ENCODE data around the gene SORCS2.

The SORCS2 gene

GRCh38 chr4:7513671-7514070 is 321.3 kb downstream of the SORCS2 start:
- H4K20me1 ChIP-seq (ENCODE audit: insufficient read depth, low read length), result no peaks in the 10 kb centered on the region
- no peaks in the 10 kb centered on the region for H3K27me3 ChIP-seq (ENCODE audit: insufficient read depth, low read length)
- no peaks in the 10 kb centered on the region for H3K9me2 ChIP-seq (ENCODE audit: low read depth, low read length)
- H2AFZ ChIP-seq (ENCODE audit: low read length), result no peak overlapping the region
- H3K4me3 ChIP-seq (ENCODE audit: low read depth, low read length, poor library complexity, severe bottlenecking), result no peak overlapping the region
- no peaks in the 10 kb centered on the region for H3K4me1 ChIP-seq (ENCODE audit: insufficient read depth, low read length, severe bottlenecking)
- no peaks in the 10 kb centered on the region for H3K9me3 ChIP-seq (ENCODE audit: low read length)
- no peak overlapping the region for H3K9ac ChIP-seq (ENCODE audit: low read length)
- no peak for TF ChIP-seq EZH2 (IDR thresholded peaks at IDR 0.05; ENCODE audit: borderline replicate concordance, low read length)
- TF ChIP-seq, protein P1, sequence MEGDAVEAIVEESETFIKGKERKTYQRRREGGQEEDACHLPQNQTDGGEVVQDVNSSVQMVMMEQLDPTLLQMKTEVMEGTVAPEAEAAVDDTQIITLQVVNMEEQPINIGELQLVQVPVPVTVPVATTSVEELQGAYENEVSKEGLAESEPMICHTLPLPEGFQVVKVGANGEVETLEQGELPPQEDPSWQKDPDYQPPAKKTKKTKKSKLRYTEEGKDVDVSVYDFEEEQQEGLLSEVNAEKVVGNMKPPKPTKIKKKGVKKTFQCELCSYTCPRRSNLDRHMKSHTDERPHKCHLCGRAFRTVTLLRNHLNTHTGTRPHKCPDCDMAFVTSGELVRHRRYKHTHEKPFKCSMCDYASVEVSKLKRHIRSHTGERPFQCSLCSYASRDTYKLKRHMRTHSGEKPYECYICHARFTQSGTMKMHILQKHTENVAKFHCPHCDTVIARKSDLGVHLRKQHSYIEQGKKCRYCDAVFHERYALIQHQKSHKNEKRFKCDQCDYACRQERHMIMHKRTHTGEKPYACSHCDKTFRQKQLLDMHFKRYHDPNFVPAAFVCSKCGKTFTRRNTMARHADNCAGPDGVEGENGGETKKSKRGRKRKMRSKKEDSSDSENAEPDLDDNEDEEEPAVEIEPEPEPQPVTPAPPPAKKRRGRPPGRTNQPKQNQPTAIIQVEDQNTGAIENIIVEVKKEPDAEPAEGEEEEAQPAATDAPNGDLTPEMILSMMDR (IDR thresholded peaks at IDR 0.05; ENCODE audit: low read length), result no peak
- no peak overlapping the region for H3K27ac ChIP-seq (ENCODE audit: low read depth, low read length, poor library complexity, severe bottlenecking)
- no peaks in the 10 kb centered on the region for H3F3A ChIP-seq (ENCODE audit: insufficient read depth, low read length)
- H3K4me2 ChIP-seq (ENCODE audit: low read length), result no peak overlapping the region
- no peaks in the 10 kb centered on the region for H3K36me3 ChIP-seq (ENCODE audit: insufficient read depth, low read length)
- H3K79me2 ChIP-seq (ENCODE audit: insufficient read depth, low read length), result no peaks in the 10 kb centered on the region

DNA sequence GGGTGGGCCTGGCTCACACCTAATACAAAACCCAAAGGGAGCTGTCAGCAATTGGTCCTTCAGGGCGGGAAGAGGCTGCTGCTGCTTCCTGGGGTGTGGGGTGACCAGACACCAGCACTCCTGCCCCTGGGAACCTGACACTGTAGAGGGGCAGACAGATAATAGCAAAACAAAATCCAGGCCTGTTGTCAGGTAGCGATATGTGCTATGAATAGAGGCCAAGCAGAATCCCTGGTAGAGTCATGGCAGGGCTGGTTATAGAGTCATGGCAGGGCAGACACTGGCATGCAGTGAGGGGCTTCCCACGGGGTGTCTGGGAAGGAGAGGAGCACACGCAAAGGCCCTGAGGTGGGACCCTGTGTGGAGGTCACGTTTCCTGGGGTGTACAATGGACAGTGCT is 321.9 kb downstream of the SORCS2 start:
- H3K4me2 ChIP-seq (ENCODE audit: low read length), result no peak overlapping the region
- TF ChIP-seq, protein P1 (IDR thresholded peaks at IDR 0.05; ENCODE audit: low read length), result no peak
- TF ChIP-seq EZH2 (IDR thresholded peaks at IDR 0.05; ENCODE audit: borderline replicate concordance, low read length), result no peak

GRCh38 chr4:7514789-7515188 is 322.5 kb downstream of the SORCS2 start:
- Histone ChIP-seq H3K9me2 (ENCODE audit: low read depth, low read length) (no peaks in the 10 kb centered on the region), H2AFZ (ENCODE audit: low read length) (no peak overlapping the region), H3K4me3 (ENCODE audit: low read depth, low read length, poor library complexity, severe bottlenecking) (no peak overlapping the region), H3F3A (ENCODE audit: insufficient read depth, low read length) (no peaks in the 10 kb centered on the region), H3K79me2 (ENCODE audit: insufficient read depth, low read length) (no peaks in the 10 kb centered on the region), H3K36me3 (ENCODE audit: insufficient read depth, low read length) (no peaks in the 10 kb centered on the region), H3K9me3 (ENCODE audit: low read length) (no peaks in the 10 kb centered on the region), H4K20me1 (ENCODE audit: insufficient read depth, low read length) (no peaks in the 10 kb centered on the region), H3K9ac (ENCODE audit: low read length) (no peak overlapping the region), H3K27me3 (ENCODE audit: insufficient read depth, low read length) (no peaks in the 10 kb centered on the region), H3K4me2 (ENCODE audit: low read length) (no peak overlapping the region), H3K27ac (ENCODE audit: low read depth, low read length, poor library complexity, severe bottlenecking) (no peak overlapping the region), H3K4me1 (ENCODE audit: insufficient read depth, low read length, severe bottlenecking) (no peaks in the 10 kb centered on the region)
- TF ChIP-seq, protein P1 (IDR thresholded peaks at IDR 0.05; ENCODE audit: low read length), result no peak
- TF ChIP-seq EZH2 (IDR thresholded peaks at IDR 0.05; ENCODE audit: borderline replicate concordance, low read length), result no peak

More for the DNA sequence above, 321.9 kb downstream of the SORCS2 start:
- Histone ChIP-seq H3K36me3 (ENCODE audit: insufficient read depth, low read length) (no peaks in the 10 kb centered on the region), H3K4me3 (ENCODE audit: low read depth, low read length, poor library complexity, severe bottlenecking) (no peak overlapping the region), H3K79me2 (ENCODE audit: insufficient read depth, low read length) (no peaks in the 10 kb centered on the region), H3K9ac (ENCODE audit: low read length) (no peak overlapping the region), H4K20me1 (ENCODE audit: insufficient read depth, low read length) (no peaks in the 10 kb centered on the region), H3F3A (ENCODE audit: insufficient read depth, low read length) (no peaks in the 10 kb centered on the region), H2AFZ (ENCODE audit: low read length) (no peak overlapping the region), H3K27ac (ENCODE audit: low read depth, low read length, poor library complexity, severe bottlenecking) (no peak overlapping the region), H3K27me3 (ENCODE audit: insufficient read depth, low read length) (no peaks in the 10 kb centered on the region), H3K9me2 (ENCODE audit: low read depth, low read length) (no peaks in the 10 kb centered on the region), H3K4me1 (ENCODE audit: insufficient read depth, low read length, severe bottlenecking) (no peaks in the 10 kb centered on the region), H3K9me3 (ENCODE audit: low read length) (no peaks in the 10 kb centered on the region)

Data from OCI-LY1 (cell line).